Endothelial cell of umbilical vein (primary cell): ENCODE measurements around the gene GNB1L.

ENCODE experiments used
- CTCF ChIP-seq, 2 donors: IDR thresholded peaks; 1 replicate in 1 of 2; 2 replicates in 1 of 2; pipeline ENCODE4 v1.5.1; 2011; ENCODE audit warnings: low read length in 2 of 2, mild to moderate bottlenecking in 2 of 2, moderate library complexity in 2 of 2, control low read depth in 1 of 2, inconsistent platforms in 1 of 2, low read depth in 1 of 2; ENCODE audit not compliant: insufficient read depth in 1 of 2; ENCODE audit errors: extremely low read depth in 1 of 2
- MYC ChIP-seq: IDR thresholded peaks from one replicate; pipeline ENCODE4 v1.6.1; 2011; ENCODE audit warnings: mild to moderate bottlenecking, low read depth, low read length
- POLR2A ChIP-seq: IDR thresholded peaks from 2 replicates; pipeline ENCODE4 v1.6.1; 2012; ENCODE audit warnings: low read depth, mild to moderate bottlenecking, control low read depth, low read length
- POLR2AphosphoS5 ChIP-seq: IDR thresholded peaks from 2 replicates; pipeline ENCODE4 v1.6.1; 2012; ENCODE audit warnings: low read depth, mild to moderate bottlenecking, control low read depth, low read length, moderate library complexity; ENCODE audit not compliant: insufficient read depth
- TF ChIP-seq, protein P1 (sequence below): IDR thresholded peaks from 2 replicates; pipeline ENCODE4 v1.6.1; 2011; ENCODE audit not compliant: insufficient read depth, insufficient read length

DNA sequence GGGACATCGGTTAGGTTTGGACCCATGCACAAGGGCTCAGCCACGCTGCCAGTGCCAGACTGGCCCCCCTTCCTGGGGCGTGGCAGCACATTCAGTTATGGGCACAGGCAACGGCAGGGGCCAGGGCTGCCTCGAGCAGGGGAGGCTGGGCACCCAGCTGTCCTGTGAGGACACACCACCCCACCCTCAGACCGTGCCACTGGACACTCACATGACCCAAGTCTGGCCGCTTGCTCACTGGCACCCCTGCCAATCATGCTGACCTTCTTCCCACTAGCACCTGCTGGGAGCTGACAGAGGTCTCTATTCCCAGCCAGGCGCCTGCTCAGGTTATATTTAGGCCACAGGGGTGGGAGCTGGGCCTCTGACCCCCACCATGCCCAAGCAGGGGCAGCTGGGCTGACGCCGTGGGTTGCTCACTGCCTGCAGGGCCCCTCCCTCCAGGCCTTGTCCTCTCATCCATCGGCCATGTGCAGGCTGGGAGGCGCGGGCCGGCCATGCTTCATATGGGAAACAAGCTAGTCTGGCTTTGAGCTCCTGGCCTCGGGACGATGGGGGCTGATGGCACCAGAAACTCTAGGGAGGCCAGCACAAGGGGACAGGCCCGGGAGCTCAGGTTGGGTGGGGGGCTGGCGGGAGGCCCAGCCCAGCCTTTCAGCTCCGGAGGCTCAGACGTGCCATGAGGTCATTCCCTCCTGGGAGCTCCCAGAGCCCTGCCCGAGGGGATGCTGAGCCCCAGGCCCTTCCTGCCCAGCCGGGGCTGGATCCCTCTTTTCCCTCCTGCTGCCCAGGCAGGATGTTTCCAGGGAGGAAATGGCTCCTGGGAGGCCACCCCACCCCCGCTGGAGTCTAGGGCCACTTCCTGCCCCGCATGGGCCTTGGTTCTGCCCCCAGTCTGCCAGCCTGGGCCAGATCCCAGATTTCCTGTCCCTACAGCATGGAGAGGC lies 109.2 kb downstream of the GNB1L start:
- TF ChIP-seq CTCF (IDR thresholded peaks at IDR 0.05; ENCODE audit: extremely low read depth in 1 of 2, insufficient read depth in 1 of 2, low read depth in 1 of 2, low read length in 2 of 2) = no peak
- TF ChIP-seq MYC = no peak
- no peak for TF ChIP-seq POLR2AphosphoS5
- TF ChIP-seq, protein P1, sequence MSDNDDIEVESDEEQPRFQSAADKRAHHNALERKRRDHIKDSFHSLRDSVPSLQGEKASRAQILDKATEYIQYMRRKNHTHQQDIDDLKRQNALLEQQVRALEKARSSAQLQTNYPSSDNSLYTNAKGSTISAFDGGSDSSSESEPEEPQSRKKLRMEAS = no peak
- TF ChIP-seq POLR2A = no peak
